Esophagus squamous epithelium (tissue), 5 donors: ENCODE results near the gene SLC35F4. TPM values are rescaled to one million over a fixed set of nuclear protein-coding genes. Genes with fewer than 3 reads are reported as not detected.

Experiments used
- DNase-seq: peaks from one replicate; lab custom pipeline; 2025; lab: John Stamatoyannopoulos, UW
- H3K27ac ChIP-seq, 4 donors: fragments of 200-600 bp; sonication (generic); one replicate each; pipeline ENCODE4 v1.5.1; 2016 to 2019; ENCODE audit warnings: mild to moderate bottlenecking in 1 of 4
- H3K27me3 ChIP-seq, 4 donors: fragments of 200-600 bp; sonication (generic); 1 replicate in 3 of 4; 2 replicates in 1 of 4; pipeline versions ENCODE4 v1.5.1 to v1.6.0; 2017 to 2021; ENCODE audit warnings: antibody characterized with exemption in 1 of 4
- H3K36me3 ChIP-seq, 3 donors: fragments of 200-600 bp; sonication (generic); one replicate each; pipeline ENCODE4 v1.5.1; 2016 to 2019
- H3K4me1 ChIP-seq, 3 donors: fragments of 200-600 bp; sonication (generic); one replicate each; pipeline ENCODE4 v1.5.1; 2017 to 2019
- H3K4me3 ChIP-seq, 4 donors: fragments of 200-600 bp; sonication (generic); 1 replicate in 3 of 4; 2 replicates in 1 of 4; pipeline ENCODE4 v1.5.1; 2016 to 2019; ENCODE audit warnings: mild to moderate bottlenecking in 2 of 4, moderate library complexity in 1 of 4
- H3K9me3 ChIP-seq, 3 donors: fragments of 200-600 bp; sonication (generic); one replicate each; pipeline ENCODE4 v1.5.1; 2016 to 2019
- CTCF ChIP-seq, 6 experiments: fragments of 450-650 bp in 4 of 6; fragments of 200-600 bp in 2 of 6; sonication (generic) in 2 of 6; IDR thresholded peaks; one replicate each; pipeline ENCODE4 v1.5.1; 2016 to 2019; ENCODE audit warnings: antibody characterized with exemption in 6 of 6, mild to moderate bottlenecking in 4 of 6, moderate library complexity in 4 of 6
- POLR2A ChIP-seq, 4 donors: fragments of 450-650 bp; IDR thresholded peaks; one replicate each; pipeline ENCODE4 v1.6.1; 2017; ENCODE audit warnings: antibody characterized with exemption in 4 of 4, mild to moderate bottlenecking in 4 of 4, moderate library complexity in 3 of 4
- WGBS, 2 donors: methylation state at CpG; one replicate each; pipeline ENCODE4 v1.1.5; 2018; 5-methylcytosine and 5-hydroxymethylcytosine counted together
- intact Hi-C: fragments of 100-400 bp; cut with DNase I; formaldehyde crosslinking; loops from one replicate; pipeline ENCODE4 v1.15.0; 2022
- total RNA-seq, 4 donors: library from RNA; depleted of rRNA; stranded (reverse); fragments of >200 nt; gene quantifications; one replicate each; pipeline ENCODE4 v1.1.0, GENCODE V29; 2016
- donor health status: DM: yes; HTN: yes; CAD: no.

Gene SLC35F4
- total RNA-seq, 4 donors from 2014 or later, result not detected

- no peaks in the 10 kb centered on the region for H3K4me1 ChIP-seq
- no peak overlapping the region for H3K27ac ChIP-seq
- no peak for DNase-seq
- no peak for TF ChIP-seq CTCF (IDR thresholded peaks at IDR 0.05)
- TF ChIP-seq POLR2A (IDR thresholded peaks at IDR 0.05), result no peak
- H3K36me3 ChIP-seq, result no peaks in the 10 kb centered on the region
- intact Hi-C loops, result no loop called here
- H3K4me3 ChIP-seq, result no peak overlapping the region
- 57 to 61% methylated on average over 3 of the region's 3 CpGs for WGBS, 2 donors
- no peaks in the 10 kb centered on the region for H3K27me3 ChIP-seq
- H3K9me3 ChIP-seq, result no peaks in the 10 kb centered on the region
Observed at GRCh38 chr14:57875296-57875695, 9.4 kb upstream of the SLC35F4 start.

GRCh38 chr14:57871459-57872080 lies 5.7 kb upstream of the SLC35F4 start:
- 54 to 65% methylated on average over 2 of the region's 2 CpGs for WGBS, 2 donors

GRCh38 chr14:57870686-57871457 lies 5.0 kb upstream of the SLC35F4 start:
- intact Hi-C loops, result no loop called here
- DNase-seq, result no peak
- H3K36me3 ChIP-seq, result no peaks in the 10 kb centered on the region
- 45 to 64% methylated on average over 3 of the region's 3 CpGs for WGBS, 2 donors
- no peak overlapping the region for H3K4me3 ChIP-seq
- H3K27ac ChIP-seq, result no peak overlapping the region
- no peak for TF ChIP-seq CTCF (IDR thresholded peaks at IDR 0.05)
- no peak for TF ChIP-seq POLR2A (IDR thresholded peaks at IDR 0.05)
- H3K4me1 ChIP-seq, result peaks cover 0 to 5% (median 0%) of the 10 kb centered on the region in 3 donors
- H3K9me3 ChIP-seq, result no peaks in the 10 kb centered on the region
- peaks cover 0 to 19% (median 0%) of the 10 kb centered on the region in 4 donors for H3K27me3 ChIP-seq

More at GRCh38 chr14:57871459-57872080, 5.7 kb upstream of the SLC35F4 start:
- no peak overlapping the region for H3K27ac ChIP-seq
- no peak for DNase-seq
- no peaks in the 10 kb centered on the region for H3K9me3 ChIP-seq
- H3K36me3 ChIP-seq, result no peaks in the 10 kb centered on the region
- H3K4me1 ChIP-seq, result no peaks in the 10 kb centered on the region
- H3K4me3 ChIP-seq, result no peak overlapping the region
- intact Hi-C loops, result no loop called here
- TF ChIP-seq POLR2A (IDR thresholded peaks at IDR 0.05) (no peak), CTCF (IDR thresholded peaks at IDR 0.05) (peak in 5 of 6 experiments; percentile 16 to 58 (median 39))
- H3K27me3 ChIP-seq, result peaks cover 0 to 12% (median 0%) of the 10 kb centered on the region in 4 donors

- Histone ChIP-seq H3K4me3 (no peak overlapping the region), H3K27me3 (peaks cover 4 to 31% (median 7%) of the 10 kb centered on the region in 4 donors), H3K4me1 (peaks cover 3 to 17% (median 8%) of the 10 kb centered on the region in 3 donors), H3K9me3 (no peaks in the 10 kb centered on the region), H3K36me3 (no peaks in the 10 kb centered on the region), H3K27ac (no peak overlapping the region)
- intact Hi-C loops, result no loop called here
- no peak for TF ChIP-seq POLR2A (IDR thresholded peaks at IDR 0.05)
- TF ChIP-seq CTCF (IDR thresholded peaks at IDR 0.05), result no peak
- no peak for DNase-seq
Observed at GRCh38 chr14:57869617-57870016, 3.7 kb upstream of the SLC35F4 start.

- DNase-seq, result no peak
- H3K27ac ChIP-seq, result no peak overlapping the region
- no peaks in the 10 kb centered on the region for H3K36me3 ChIP-seq
- peaks cover 3 to 18% (median 8%) of the 10 kb centered on the region in 3 donors for H3K4me1 ChIP-seq
- intact Hi-C loops, result no loop called here
- H3K27me3 ChIP-seq, result peaks cover 4 to 59% (median 12%) of the 10 kb centered on the region in 4 donors
- H3K9me3 ChIP-seq, result no peaks in the 10 kb centered on the region
- peak overlapping the region in 1 of 4 donors; percentile 45 for H3K4me3 ChIP-seq
- WGBS, 2 donors, result 21 to 23% methylated on average over 19 of the region's 19 CpGs
- TF ChIP-seq POLR2A (IDR thresholded peaks at IDR 0.05) (no peak), CTCF (IDR thresholded peaks at IDR 0.05) (no peak)
Observed at GRCh38 chr14:57866199-57866705, 360 bp upstream of the SLC35F4 start.
